CD4-positive, alpha-beta T cell treated with Interleukin-4 for 1 hour (primary cell): ENCODE measurements around the gene DNAJB1.
"Not testable (repeated sequence)": the region's sequence is repeated elsewhere in the genome, so short reads cannot be mapped to it uniquely, and the experiment has no call there.

ENCODE experiments used
- DNase-seq, 2 donors: peaks; one replicate each; pipeline ENCODE4 v3.0.0-alpha.2; 2020 to 2022

Gene DNAJB1

DNA sequence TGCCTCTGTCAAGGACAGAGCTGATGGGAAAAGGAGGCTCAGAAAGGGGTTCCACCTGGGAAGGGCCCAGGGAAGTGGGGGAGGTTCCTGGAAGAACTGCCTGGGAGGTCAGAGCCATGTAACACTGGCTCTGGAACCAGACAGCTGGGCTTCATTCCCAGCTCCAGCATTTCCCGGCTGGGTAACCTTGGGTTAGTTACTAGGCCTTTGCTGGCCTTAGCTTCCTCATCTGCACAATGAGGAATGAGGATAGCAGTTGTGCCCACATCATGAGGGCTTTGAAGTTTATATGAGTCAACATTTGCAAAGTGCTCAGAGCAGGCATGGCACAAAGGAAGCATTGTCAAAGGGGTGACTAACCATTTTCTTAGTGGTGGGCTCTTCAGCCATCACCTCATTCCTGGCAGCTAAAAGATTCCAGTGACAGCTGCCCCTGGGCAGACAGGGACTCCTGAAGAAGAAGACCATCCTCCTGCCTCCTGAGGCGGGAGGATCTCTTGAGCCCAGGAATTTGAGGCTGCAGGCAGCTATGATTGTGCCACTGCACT lies 1.7 kb upstream of the DNAJB1 start:
- DNase-seq, result peak in 1 of 2 donors; percentile 24

DNA sequence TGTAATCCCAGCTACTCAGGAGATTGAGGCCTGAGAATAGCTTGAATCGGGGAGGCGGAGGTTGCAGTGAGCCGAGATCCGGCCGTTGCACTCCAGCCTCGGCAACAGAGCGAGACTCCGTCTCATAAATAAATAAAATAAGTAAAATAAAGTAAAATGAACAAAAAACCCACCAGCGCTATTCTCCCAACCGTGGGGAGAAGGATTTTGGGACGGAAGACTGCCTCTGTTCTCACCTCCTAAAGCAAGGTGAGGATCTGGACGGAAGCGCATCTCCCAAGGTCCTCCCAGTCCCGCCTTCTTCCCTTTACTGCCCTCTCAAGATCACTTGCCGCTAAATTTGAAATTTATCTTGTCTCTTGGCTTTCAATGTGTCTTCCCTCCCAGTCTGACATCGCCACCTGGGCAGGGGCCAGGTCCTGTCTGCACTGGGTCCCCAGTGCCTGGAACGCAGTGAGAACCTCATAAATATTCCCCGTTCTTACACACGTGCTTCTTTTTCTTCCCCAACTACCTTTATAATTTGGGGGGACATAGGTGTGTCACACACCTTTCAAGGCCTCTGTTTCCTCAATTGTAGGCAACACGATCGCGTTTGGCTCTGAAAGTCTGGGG lies 1.2 kb upstream of the DNAJB1 start:
- no peak for DNase-seq

DNA sequence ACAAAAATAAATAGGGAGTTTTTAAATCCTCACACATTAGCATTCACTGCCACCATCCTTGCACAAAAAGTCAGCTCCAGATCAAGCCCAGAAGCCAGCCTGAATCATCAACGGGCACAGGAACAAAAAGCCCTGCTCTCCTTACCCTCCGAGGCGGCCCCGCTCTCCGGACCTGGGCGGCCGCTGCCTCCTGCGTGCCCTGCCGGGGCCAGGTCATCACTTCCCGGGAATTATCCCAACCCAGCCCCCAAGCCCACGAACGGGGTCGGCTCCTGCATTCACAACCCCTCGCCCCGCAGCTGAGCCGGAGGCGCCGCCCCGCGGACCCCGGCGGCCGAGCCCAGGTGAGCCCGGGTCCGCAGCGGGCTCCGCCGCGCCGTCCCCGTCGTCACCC lies 754 bp downstream of the DNAJB1 start:
- DNase-seq, result peak in 1 of 2 donors; percentile 32

DNA sequence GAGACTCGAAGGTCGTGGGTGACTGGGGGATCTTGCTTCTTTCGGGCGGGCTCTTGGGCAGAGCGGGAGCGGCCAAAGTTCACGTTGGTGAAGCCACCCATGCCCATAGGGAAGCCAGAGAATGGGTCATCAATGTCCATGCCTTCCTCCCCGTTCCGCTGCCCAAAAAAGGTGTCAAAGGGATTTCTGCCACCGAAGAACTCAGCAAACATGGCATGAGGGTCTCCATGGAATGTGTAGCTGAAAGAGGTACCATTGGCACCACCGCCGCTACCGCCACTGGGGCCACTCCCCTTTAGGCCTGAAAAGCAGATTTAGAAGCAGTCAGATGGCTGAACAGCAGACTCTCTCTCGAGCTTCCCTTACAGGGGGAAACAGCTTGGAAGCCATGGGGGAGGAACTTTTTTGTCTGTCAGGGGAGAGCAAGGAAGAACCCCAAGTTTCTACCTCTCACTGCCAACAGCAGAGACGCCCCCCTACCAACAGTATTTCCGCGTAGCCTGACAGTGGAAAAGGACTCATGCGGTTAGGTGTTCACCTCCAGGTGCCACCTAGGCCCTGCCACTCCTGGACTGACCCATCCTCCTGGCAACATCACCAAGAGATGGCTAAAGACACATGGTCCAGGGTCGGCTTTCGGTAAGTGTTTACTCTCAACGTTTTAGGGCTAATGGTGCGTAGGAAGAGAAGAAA lies 1.3 kb downstream of the DNAJB1 start:
- DNase-seq, result peak in 1 of 2 donors; percentile 53

GRCh38 chr19:14516048-14516534 lies 2.1 kb downstream of the DNAJB1 start:
- peak in 1 of 2 donors; percentile 29 for DNase-seq

DNA sequence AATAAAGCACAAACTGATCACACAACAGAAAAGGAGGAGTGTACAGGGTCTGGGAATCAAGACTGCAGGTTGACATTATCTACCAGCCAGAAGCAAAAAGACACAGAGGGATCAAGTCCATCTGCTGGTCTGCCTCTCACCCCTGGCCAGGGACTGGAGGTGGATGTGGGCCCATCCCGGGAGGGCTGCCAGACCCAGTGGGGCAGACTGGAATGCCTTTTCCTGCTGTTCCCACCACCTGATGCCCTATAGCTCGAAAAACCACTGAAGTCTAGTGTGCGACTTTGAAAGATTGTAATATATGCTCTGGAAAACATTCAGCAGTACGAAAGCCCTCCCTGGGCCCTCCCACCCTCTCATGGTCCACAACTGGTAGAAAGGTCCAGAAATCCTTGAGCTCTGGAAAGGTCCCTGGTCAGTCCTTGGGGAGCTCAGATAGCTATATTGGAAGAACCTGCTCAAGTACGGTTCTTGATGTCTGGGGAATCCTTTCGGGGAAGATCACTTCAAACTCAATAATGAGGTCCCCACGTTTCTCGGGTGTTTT lies 2.6 kb downstream of the DNAJB1 start:
- peak in 1 of 2 donors; percentile 27 for DNase-seq

GRCh38 chr19:14514215-14514863 lies 3.9 kb downstream of the DNAJB1 start:
- peak; percentile 48 to 55 for DNase-seq

GRCh38 chr19:14512406-14512961 lies 5.7 kb downstream of the DNAJB1 start:
- no peak for DNase-seq

- DNase-seq, result no peak
Measured at GRCh38 chr19:14511229-14511593, 7.0 kb downstream of the DNAJB1 start.

GRCh38 chr19:14510311-14511228 lies 7.6 kb downstream of the DNAJB1 start:
- peak in 1 of 2 donors; percentile 55 for DNase-seq

GRCh38 chr19:14507704-14508542 lies 10.3 kb downstream of the DNAJB1 start:
- DNase-seq, result peak in 1 of 2 donors; percentile 52

DNA sequence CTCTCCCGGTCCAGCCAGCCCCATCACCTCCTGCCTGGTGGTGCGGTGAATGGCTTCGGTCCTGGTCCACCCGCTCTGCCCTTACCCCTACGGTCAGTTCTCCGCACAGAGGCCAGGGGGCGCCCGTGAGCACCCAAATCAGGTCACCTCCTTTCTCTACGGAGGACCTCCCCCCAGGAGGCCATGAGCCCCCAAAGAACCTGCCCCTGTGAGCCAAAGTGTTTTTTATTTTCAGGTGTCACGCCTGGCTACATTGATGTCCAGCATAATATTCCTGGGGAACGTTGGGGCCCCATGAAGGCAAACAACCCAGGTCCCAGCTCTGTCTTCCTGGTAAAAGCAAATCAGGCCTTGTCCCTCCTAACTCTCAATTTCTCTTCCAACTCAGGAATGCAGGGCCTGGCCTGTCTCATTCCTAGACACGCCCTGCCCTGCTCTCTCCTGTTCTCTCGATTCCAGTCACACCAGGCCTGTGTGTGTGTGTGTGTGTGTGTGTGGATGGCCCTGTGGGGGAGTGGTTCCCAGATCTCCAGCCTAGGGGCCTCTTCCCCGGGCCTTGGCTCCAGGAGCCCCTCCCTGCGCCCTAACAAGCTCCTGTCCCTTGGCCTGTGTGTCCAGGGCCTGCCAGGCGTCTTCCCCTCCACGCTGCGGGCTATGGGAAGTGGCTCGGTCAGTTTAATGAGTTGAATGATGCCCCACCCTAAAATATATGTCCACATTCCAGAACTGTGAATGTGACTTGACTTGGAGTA lies 12.5 kb downstream of the DNAJB1 start:
- peak; percentile 79 to 80 for DNase-seq

DNA sequence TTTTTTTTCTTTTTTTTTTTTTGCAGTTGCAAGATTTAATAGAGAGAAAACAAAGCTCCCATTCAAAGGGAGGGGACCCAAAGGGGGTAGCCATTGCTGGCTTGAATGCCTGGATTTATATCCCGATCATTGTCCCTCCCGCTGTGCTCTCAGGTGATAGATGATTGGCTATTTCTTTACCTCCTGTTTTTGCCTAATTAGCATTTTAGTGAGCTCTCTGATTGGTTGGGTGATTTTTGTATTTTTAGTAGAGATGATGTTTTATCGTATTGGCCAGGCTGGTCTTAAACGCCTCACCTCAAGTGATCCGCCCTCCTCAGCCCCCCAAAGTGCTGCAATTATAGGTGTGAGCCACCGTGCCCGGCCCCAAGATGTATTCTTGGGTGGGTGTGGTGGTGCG lies 13.6 kb downstream of the DNAJB1 start:
- not testable (repeated sequence) for DNase-seq

DNA sequence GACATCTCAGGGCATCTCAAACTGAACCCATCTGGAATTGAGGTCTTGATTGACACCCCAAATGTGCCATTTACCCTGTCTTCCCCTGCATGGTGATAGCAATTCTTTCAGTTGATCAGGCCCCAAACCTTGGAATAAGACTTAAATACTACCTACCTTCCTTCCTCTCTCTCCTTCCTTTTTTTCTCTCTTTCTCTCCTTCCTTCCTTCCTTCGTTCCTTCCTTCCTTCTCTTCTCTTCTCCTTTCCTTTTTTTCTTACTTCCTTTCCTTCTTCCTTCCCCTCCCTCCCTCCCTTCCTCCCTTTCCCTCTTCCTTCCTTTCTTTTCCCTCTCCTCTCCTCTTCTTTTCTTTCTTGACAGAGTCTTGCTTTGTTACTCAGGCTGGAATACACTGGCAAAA lies 14.9 kb downstream of the DNAJB1 start:
- DNase-seq, result no peak

DNA sequence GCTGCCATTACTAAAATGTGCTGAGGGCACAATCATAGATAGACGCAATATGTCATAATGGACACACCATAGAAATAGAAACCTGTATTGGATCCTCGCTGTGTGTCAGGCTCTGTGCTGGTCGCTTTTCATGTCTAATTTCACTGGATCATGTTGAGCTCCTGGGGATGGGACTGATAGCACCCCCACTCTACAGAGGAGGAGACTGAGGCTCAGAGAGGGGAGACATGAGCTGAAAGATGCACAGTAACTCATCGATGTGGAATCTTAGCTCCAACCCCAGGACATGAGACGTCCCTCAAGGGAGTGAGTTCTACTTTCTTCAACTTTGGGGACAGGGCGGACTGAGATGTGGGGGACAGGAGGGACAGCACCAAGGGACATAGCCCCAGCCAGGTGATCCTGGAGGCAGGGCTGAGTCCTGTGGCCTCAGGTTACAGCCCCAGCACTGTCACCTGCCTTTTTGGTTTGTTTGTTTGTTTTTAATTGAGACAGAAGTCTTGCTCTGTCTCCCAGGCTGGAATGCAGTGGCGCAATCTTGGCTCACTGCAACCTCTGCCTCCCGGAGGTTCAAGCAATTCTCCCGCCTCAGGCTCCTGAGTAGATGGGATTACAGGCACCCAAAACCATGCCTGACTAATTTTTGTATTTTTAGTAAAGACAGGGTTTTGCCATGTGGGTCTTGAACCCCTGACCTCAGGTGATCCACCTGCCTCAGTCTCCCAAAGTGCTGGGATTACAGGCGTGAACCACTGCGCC lies 15.7 kb downstream of the DNAJB1 start:
- no peak for DNase-seq

DNA sequence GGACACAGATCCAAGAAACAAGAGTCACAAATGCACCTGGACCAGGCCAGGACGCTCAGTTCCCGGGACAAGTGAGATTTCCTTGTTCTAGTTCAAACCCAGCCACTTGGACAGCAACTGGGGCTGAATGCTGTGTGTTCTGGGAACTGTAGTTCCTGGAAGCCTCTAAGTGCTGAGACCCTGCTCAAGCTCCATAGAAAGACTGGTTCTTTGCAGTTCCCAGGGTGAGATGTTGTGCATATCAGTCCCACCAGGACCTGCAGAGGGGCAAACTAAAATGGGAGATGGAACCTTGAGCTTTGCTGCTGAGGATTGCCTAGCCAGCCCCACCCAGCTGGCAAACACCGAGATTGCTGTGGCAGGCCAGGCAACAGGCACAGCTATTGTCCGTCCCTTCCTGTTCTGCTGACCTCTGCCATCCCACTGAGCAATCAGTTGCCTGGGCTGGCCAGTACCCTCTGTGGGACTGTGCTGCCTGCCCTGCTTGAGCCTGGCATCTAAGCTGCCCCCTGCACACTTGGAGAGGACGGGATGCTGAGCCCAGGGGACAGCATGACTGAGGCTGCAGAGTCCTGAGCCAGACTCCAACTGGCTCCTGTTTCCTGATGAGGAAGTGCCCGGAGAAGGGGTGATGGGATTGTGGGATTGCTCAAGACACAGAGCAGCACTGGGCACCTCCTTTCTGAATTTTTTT lies 20.8 kb downstream of the DNAJB1 start:
- no peak for DNase-seq

GRCh38 chr19:14496834-14497227 lies 21.4 kb downstream of the DNAJB1 start:
- no peak for DNase-seq

DNA sequence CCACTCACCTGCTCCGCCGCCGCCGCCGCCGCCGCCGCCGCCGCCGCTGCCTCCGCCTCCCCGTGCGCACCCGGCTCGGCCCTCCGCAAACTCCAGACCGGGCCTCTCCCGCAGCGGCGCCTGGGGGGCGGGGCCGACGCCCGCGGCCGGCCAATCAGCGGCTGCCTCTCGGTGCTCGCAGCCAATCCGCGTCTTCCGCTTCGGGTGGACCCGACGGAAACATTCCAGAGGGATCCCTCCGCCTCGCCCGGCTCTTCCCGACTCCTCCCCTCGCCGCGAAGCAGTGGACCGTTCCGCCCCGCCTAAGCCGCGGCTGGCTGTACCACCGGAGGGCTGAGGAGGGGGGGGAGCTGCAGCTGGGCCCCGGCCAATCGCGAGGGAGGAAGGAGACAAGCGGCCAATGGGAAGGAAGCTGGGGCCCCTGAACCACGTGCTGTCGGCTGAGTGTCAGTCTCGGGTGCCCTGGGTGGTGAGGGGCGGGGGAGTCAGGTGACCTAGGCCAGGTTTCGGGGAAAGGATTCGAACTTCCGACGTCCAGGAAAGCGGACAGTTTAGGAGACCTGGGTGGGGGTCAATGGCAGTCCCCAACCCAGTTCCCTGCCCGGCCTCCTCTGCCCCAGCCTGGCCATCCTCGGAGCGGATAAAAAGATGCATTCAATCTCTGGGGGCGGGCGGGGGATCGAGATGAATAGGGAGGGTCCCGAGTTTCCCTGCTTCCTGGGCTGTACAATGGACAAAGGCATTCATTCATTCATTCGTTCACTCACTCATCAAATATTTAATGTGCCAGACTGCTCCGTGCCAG lies 22.0 kb downstream of the DNAJB1 start, which contains the start of gene GIPC1:
Gene GIPC1, minus strand, starts transcription at position 99 of the 805 bp plus-strand sequence. CDS start 13,151 bp downstream, outside the sequence.
- peak; percentile 80 to 86 for DNase-seq
